Renal pelvis (tissue), 4 donors: ENCODE data around the gene ABCC10. TPM values are rescaled to one million over a fixed set of nuclear protein-coding genes. Genes with fewer than 3 reads are reported as not detected.
"Not testable (repeated sequence)": the region's sequence is repeated elsewhere in the genome, so short reads cannot be mapped to it uniquely, and the experiment has no call there.

Experiments used
- DNase-seq: peaks from one replicate; pipeline ENCODE4 v3.0.0-alpha.2; 2013
- polyA plus RNA-seq, 3 donors: library from polyadenylated mRNA; unstranded; fragments of 120-200 nt; gene quantifications; one replicate each; pipeline ENCODE4 v1.2.1, GENCODE V29; 2013; ENCODE audit not compliant: insufficient read length in 3 of 3

Gene ABCC10
- polyA plus RNA-seq, 3 donors, result 22.9 to 30.4 (median 28.9) TPM

DNA sequence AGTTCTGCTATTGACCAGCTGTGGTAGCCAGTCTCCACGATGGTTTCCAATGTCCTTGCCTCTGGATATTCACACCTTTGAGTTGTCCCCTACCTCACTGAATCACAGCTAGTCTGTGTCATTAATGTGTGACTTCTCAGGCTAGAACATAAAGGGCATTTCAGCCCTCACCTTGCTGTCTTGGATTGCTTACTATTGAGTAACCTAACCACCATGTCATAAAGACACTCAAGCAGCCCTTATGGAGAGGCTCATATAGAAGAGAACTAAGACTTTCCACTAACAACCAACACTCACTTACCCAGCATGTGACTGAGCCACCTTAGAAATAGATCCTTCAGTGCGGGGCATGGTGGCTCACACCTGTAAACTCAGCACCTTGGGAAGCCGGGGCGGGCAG is 19.1 kb upstream of the ABCC10 start:
- no peak for DNase-seq

DNA sequence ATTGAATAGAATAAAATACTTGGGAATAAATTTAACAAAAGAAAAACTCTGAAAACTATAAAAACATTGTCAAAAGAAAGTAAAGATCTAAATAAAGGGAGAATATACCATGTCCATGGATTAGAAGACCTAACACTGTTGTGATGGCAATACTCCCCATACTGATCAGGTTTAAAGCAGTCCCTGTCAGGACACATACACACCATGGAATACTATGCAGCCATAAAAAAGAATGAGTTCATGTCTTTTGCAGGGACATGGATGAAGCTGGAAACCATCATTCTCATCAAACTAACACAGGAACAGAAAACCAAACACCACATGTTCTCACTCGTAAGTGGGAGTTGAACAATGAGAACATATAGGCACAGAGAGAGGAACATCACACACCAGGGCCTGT is 16.6 kb upstream of the ABCC10 start:
- not testable (repeated sequence) for DNase-seq

DNA sequence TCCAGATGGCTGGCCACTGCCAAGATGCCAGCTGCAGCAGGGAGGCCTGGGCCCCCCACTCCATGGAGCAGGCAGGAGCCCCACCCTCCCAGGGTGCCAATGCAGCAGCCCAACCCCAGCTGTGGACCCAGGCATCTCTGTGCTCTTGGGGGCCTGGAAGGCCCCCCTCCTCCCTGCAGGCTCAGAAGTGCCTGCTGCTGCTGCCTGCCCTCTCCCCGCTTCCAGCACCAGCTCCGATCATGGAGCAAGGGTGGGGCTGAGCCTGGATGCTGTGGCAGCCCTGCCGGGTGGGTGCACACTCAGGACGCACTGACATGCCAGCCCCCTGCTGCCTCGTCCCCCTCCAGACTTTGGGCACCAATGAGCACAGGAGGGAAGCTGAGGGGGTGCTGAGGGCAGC is 14.8 kb upstream of the ABCC10 start:
- DNase-seq, result no peak

DNA sequence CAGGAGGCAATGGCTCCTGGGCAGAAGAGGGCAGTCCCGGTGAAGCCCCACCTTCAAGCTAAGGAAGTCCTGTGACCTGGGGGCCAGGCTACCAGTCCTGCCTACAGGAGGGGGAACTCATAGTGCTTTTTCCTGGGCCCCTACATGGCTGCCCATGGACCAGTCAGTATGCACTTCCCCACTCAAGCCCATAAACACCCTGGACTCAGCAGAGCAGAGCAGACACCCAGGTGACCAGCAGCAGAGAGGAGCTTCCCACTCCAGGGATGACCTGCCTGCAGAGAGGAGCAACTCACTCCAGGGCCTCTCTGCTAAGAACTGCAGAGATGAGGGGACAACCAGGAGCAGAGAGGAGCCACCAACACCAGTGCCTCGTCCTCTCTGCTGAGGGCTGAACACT is 14.3 kb upstream of the ABCC10 start:
- DNase-seq, result no peak

DNA sequence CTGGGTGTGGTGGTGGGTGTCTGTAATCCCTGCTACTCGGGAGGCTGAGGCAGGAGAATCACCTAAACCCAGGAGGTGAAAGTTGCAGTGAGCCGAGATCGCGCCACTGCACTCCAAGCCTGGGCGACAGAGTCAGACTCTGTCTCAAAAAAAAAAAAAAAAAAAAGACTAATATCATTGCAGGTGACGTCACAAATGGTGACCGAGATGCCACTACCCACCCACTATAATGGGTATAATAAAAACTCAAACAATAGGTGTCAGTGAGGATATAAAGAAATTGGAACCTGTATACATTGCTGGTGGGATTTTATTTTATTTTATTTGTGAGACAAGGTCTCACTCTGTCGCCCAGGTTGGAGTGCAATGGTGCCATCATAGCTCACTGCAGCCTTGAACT is 12.1 kb upstream of the ABCC10 start:
- DNase-seq, result not testable (repeated sequence)

DNA sequence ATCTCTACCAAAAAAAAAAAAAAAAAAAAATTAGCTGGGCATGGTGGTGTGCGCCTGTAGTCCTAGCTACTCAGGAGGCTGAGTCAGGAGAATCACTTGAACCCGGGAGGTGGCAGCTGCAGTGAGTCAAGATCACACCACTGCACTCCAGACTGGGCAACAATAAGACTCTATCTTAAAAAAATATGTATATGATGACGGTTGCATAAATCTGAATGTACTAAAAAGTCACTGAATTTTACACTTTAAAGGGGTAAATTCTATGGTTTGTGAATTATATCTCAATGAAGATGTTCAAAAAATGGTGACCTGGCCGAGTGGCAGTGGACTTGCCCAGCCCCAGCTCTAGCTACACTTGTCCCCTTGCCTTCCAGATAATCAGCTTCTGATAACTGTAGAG is 10.4 kb upstream of the ABCC10 start:
- no peak for DNase-seq

DNA sequence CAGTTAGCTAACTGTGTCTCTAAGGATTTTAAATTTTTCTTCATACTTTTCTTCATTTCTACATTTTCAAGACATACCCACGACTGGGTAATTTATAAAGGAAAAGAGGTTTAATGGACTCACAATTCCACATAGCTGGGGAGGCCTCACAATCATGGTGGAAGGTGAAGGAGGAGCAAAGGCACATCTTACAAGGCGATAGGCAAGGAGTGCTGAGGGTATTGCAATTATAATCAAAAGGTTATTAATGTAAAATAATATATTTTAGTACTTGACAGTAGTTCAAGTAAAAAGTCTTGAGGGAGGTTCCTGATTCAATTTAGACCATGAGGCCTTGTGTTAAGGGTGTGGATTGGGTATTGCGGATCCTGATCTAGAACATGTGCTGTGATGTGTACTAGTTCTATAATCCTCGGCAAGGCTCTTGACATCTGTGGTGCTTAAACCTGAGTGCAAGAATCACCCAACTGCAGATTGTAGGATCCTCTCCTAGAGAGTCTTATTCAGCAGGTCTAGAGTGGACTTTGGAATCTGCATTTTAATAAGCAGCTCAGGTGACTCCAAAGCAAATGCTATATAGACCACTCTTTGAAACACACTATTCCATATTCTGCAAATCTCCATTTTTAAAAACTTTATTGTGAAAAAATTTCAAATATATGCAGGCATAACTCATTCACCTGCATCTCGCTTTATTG is 7.2 kb upstream of the ABCC10 start:
- DNase-seq, result no peak

DNA sequence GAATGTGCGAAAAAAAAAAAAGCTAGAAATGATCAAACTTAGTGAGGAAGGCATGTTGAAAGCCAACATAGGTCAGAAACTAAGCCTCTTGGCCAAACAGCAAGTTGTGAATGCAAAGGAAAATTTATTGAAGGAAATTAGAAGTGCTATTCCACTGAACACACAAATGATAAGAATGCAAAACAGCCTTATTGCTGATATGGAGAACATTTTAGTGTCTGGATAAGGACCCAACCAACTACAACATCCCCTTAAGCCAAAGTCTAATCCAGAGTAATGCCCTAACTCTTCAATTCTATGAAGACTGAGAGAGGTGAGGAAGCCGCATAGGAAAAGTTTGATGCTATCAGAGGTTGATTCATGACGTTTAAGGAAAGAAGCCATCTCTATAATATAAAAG is 5.5 kb upstream of the ABCC10 start:
- no peak for DNase-seq

DNA sequence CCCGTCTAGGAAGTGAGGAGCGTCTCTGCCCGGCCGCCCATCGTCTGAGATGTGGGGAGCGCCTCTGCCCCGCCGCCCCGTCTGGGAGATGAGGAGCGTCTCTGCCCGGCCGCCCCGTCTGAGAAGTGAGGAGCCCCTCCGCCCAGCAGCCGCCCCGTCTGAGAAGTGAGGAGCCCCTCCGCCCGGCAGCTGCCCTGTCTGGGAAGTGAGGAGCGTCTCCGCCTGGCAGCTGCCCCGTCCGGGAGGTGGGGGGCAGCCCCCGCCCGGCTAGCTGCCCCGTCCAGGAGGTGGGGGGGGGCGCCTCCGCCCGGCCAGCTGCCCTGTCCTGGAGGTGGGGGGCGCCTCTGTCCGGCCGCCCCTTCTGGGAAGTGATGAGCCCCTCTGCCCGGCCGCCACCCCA is 2.3 kb upstream of the ABCC10 start:
- not testable (repeated sequence) for DNase-seq

DNA sequence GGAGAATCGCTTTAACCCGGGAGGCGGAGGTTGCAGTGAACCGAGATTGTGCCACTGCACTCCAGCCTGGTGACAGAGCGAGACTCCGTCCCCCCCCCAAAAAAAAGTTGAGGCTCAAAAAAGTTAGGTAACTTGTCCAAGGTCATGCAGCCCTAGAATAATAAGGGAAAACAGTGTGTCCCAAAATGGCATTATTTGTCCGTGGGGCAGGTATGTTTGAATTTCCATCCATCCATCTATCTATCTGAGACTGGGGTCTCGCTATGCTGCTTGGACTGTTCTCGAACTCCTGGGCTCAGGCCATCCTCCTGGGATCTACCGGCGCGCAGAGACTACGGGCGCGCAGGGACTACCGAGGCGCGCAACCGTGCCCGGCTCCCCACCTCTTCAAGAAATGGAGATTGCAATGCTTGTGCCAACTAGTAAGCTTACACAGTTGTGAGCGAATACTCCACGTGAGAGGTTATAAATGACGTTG is 374 bp upstream of the ABCC10 start:
- no peak for DNase-seq

DNA sequence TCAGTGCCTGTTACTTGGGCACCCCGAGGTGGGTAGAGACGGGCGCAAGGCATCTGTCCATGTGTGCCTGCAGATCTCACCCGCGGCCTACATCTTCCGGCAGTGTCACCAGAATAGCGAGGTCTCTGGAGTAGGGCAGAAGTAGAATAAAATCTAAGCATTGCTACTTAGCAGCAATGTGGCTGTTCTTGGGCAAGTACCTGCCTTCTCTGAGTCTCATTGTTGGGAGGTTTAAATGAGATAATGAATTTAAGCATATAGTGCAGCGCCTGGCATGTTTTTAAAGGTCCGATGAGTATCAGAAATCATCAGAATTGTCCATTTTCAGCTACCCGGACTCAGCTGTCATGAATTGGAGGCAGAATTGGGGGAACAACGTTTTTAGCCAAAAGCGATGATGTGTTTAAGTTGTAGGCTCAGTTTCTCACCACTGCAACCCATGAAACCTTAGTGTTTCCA is 800 bp downstream of the ABCC10 start:
- DNase-seq, result no peak

DNA sequence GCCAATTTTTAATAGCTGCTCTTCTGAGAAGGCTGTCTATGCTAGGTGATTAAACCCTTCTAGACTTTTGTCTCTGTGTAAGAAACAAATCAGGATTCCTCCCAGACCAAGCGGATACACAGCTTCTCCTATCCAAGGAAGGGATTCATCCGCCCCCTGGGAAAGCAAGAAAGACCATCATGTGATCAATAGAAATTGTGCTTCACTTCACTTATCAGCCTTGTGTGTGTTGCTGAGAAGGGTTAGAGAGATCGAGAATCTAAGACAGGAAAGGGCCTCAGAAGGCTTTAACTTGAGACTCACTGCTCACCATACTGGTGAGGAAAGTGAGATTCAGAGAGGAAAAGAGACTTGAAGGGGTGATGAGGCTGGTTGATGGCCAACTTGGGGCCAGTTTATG is 1.5 kb downstream of the ABCC10 start:
- no peak for DNase-seq

DNA sequence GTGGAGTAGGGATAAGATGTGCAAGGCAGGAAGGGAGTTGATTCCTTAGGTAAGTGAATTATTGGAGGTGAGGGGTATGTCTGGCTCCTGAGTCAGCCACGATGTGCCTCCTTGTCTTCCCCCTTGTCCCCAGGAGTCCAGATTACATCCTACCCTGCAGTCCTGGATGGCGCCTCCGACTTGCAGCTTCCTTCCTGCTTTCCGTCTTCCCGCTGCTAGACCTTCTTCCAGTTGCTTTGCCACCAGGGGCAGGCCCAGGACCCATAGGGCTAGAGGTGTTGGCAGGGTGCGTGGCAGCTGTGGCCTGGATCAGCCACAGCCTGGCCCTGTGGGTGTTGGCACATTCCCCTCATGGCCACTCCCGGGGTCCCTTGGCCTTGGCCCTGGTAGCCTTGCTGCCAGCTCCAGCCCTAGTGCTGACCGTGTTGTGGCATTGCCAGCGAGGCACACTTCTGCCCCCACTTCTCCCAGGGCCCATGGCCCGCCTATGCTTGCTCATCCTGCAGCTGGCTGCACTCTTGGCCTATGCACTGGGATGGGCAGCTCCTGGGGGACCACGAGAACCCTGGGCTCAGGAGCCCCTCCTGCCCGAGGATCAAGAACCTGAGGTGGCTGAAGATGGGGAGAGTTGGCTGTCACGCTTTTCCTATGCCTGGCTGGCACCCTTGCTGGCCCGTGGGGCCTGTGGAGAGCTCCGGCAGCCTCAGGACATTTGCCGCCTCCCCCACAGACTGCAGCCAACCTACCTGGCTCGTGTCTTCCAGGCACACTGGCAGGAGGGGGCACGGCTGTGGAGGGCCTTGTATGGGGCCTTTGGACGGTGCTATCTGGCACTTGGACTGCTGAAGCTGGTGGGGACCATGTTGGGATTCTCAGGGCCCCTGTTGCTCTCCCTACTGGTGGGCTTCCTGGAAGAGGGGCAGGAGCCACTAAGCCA is 4.9 kb downstream of the ABCC10 start:
- DNase-seq, result no peak

DNA sequence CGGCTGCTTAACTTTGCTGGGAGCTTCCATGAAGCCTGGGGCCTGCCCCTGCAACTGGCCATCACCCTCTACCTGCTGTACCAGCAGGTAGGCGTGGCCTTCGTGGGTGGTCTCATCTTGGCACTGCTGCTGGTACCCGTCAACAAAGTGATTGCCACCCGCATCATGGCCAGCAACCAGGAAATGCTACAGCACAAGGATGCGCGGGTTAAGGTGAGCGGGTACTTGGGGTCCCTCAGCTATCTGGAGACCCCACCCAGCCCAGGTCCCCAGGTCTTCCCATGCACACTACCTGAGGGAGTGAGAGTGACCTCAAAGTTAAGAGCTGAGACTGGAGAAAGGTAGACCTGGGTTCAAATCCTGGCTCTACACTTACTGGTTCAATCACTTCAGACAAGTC is 5.8 kb downstream of the ABCC10 start:
- no peak for DNase-seq

DNA sequence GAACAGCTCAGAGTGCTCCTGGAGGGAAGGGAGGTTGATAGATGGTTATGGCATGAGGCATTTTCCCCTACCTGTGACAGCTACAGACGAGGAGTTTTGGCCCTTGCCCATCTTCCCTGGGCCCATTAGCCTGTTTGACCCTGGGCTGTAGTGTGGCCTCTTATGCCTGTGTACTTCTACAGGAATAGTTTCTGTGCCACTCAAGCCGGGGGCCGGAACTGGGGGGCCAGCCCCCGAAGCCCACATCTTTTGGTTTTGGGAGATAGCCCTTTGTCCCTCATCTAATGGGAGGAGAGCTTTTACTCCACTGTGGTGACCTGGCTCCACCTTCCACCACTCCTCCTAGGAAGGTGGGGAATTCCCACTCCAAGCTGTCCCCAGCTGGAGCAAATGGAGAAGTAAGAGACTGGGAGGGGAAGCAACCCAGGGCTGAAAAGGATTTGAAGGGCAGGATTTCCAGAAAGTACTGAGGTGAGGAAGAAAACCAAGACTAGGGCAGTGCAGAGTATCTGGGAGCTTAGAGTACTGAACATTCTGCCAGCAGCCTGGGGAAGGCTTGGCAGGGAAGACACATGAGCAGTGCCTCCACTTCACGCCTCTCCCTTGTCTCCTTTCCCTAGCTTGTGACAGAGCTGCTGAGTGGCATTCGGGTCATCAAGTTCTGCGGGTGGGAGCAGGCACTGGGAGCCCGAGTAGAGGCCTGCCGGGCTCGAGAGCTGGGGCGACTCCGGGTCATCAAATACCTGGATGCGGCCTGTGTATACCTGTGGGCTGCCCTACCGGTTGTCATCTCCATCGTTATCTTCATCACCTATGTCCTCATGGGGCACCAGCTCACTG is 6.9 kb downstream of the ABCC10 start:
- no peak for DNase-seq

DNA sequence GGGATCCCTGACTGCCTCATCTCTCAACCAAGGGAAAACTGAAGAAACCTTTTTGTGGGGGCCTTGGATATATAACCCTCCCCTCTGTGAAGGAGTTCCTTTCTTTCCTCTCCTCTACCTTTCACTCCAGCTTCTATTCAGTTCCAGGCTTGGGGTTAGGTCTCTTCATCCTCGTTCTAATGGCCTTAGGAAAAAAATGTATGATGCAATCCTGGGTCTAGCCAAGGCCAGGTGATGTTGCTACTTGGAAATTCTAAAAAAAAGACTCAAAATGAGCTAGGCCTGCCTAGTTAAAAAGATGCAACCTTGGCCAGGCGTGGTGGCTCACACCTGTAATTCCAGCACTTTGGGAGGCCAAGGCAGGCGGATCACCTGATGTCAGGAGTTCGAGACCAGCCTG is 7.6 kb downstream of the ABCC10 start:
- DNase-seq, result no peak

DNA sequence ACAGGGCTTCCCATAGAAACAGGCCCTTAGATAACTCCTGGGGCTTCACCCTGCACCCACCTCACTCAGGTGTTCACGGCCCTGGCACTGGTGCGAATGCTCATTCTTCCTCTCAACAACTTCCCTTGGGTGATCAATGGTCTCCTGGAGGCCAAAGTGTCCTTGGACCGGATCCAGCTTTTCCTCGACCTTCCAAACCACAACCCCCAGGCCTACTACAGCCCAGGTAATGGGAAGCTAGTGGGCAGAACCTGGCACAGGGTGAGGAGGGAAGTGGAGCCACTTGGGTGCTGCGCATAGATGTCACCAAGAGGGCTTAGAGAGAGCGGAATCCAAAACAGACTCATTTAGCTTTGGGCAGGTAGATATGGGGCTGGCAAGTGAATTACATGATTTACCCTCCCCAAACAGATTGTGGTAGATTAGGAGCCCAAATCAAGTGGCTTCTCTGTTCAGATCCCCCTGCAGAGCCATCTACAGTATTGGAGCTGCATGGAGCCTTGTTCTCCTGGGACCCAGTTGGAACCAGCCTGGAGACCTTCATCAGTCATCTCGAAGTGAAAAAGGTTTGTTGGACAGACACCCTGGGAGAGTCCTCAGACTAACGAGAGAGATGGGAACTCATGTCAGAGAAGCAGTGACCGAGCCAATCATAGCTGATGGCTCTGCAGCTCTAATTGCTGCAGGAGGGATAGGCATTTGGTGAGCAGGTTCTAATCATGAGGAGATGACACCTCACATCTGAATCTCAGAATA is 8.5 kb downstream of the ABCC10 start:
- DNase-seq, result no peak

DNA sequence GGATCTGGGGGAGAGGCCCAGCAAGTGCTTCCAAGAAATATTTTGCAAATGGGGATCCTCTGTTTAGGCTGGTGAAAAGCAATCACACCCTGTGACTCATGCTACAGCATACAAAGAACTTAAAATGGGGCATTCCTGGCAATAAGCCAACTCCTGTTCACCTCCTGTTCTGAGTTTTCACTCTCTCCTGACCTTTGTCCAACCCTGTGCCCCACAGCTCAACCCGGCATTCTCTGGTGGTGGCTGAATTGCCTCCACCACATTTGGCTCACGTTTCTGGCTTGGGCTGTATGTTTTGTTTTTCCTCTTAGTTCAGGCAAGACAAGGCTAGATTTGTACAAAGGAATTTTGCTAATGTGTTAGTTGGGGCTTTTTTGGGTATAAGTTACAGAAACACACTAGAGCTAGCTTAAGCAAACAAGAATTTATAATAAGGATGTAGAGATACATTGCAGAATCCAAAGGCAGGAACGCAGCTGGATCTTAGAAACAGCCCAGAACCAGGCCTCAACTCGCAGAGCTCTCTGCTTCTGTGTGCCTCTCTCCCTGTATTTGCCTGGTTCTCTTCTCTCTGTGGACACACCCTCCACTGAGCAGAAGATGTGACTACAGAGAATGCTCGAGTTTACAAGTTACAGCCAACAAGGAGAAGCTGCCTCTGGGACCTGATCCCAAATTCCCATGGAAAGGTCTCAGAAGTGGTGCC is 9.4 kb downstream of the ABCC10 start:
- DNase-seq, result peak; percentile 56

DNA sequence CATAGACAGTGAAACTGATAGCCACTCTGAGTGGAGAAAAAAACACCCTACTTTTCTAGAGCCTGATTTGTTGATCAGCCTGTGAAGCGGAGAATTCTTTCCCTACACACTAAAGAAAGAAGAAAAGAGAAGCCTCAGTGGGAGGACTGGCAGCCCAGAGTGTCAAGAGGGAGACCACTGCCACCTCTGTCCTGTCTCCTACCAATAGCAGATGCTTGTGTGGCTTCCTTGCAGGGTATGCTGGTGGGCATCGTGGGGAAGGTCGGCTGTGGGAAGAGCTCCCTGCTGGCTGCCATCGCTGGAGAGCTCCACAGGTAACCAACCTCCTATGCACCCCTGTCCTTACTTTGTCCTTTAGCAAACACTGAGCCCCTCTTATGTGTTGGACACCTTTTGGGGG is 10.4 kb downstream of the ABCC10 start:
- no peak for DNase-seq

DNA sequence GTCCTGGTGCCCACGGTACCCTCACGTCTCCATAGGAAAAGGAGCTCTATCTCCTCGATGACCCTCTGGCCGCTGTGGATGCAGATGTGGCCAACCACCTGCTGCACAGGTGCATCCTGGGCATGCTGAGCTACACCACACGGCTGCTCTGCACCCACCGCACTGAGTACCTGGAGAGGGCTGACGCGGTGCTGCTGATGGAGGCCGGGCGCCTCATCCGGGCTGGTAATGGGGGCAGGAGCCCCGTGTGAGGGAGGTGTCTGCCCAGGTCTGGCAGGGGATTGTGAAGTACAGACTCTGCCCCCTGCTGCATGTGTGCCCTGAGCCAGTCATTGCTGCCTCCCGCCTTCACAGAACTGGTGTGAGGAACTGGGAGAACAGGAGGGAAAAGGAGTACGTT is 15.6 kb downstream of the ABCC10 start:
- DNase-seq, result no peak

DNA sequence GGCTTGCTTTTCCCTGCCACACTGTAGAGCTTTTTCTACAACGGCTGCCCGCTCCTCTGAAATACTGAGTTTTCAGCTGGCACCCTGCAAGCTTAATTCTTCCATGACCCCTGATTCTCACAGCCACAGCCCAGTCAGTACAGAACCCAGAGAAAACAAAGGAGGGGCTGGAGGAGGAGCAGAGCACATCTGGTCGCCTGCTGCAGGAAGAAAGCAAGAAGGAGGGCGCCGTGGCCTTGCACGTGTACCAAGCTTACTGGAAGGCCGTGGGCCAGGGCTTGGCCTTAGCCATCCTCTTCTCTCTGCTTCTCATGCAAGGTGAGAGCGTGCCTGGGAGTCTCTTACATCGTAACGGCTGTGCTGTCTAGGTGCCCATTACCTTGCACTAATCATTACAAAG is 16.7 kb downstream of the ABCC10 start:
- no peak for DNase-seq
